Mucosa of stomach (tissue), 1 donor: ENCODE measurements around the gene EBNA1BP2.
"Not testable (repeated sequence)": the region's sequence is repeated elsewhere in the genome, so short reads cannot be mapped to it uniquely, and the experiment has no call there.

Experiments
- H3K27me3 ChIP-seq: one replicate; pipeline ENCODE4 v1.7.0; 2013; ENCODE audit warnings: mild to moderate bottlenecking, low read length; ENCODE audit not compliant: control insufficient read depth, insufficient read depth
- H3K36me3 ChIP-seq: one replicate; pipeline ENCODE4 v1.7.0; 2013; ENCODE audit warnings: low read length; ENCODE audit not compliant: control insufficient read depth, insufficient read depth
- H3K4me1 ChIP-seq: one replicate; pipeline ENCODE4 v1.7.0; 2013; ENCODE audit warnings: mild to moderate bottlenecking, low read length; ENCODE audit not compliant: control insufficient read depth, insufficient read depth
- H3K4me3 ChIP-seq: one replicate; pipeline ENCODE4 v1.7.0; 2013; ENCODE audit warnings: low read length
- H3K9ac ChIP-seq: one replicate; pipeline ENCODE4 v1.7.0; 2013; ENCODE audit warnings: mild to moderate bottlenecking, low read length, moderate library complexity
- H3K9me3 ChIP-seq: one replicate; pipeline ENCODE4 v1.7.0; 2013; ENCODE audit warnings: mild to moderate bottlenecking, low read length, moderate library complexity; ENCODE audit not compliant: control insufficient read depth
- donor health status: Pancreatic carcinoma.

The EBNA1BP2 gene

GRCh38 chr1:43156026-43156425 lies 16.1 kb downstream of the EBNA1BP2 start:
- Histone ChIP-seq H3K36me3 (no peaks in the 10 kb centered on the region), H3K4me1 (no peaks in the 10 kb centered on the region), H3K27me3 (no peaks in the 10 kb centered on the region), H3K4me3 (no peak overlapping the region), H3K9ac (no peak overlapping the region), H3K9me3 (no peaks in the 10 kb centered on the region)

GRCh38 chr1:43153443-43153842 lies 18.6 kb downstream of the EBNA1BP2 start:
- no peaks in the 10 kb centered on the region for H3K4me1 ChIP-seq
- no peaks in the 10 kb centered on the region for H3K9me3 ChIP-seq
- no peak overlapping the region for H3K9ac ChIP-seq
- H3K27me3 ChIP-seq, result peaks cover 15% of the 10 kb centered on the region
- no peaks in the 10 kb centered on the region for H3K36me3 ChIP-seq
- no peak overlapping the region for H3K4me3 ChIP-seq

GRCh38 chr1:43152866-43153265 lies 19.2 kb downstream of the EBNA1BP2 start:
- no peaks in the 10 kb centered on the region for H3K4me1 ChIP-seq
- H3K36me3 ChIP-seq, result no peaks in the 10 kb centered on the region
- H3K9ac ChIP-seq, result no peak overlapping the region
- peaks cover 16% of the 10 kb centered on the region for H3K27me3 ChIP-seq
- no peak overlapping the region for H3K4me3 ChIP-seq
- no peaks in the 10 kb centered on the region for H3K9me3 ChIP-seq

- Histone ChIP-seq H3K9me3 (no peaks in the 10 kb centered on the region), H3K36me3 (no peaks in the 10 kb centered on the region), H3K9ac (no peak overlapping the region), H3K4me3 (no peak overlapping the region), H3K27me3 (peaks cover 22% of the 10 kb centered on the region), H3K4me1 (no peaks in the 10 kb centered on the region)
These were observed 22.2 kb downstream of the EBNA1BP2 start for GRCh38 chr1:43149889-43150288.

GRCh38 chr1:43147625-43148327 lies 24.3 kb downstream of the EBNA1BP2 start:
- peak overlapping the region; percentile 18 for H3K9ac ChIP-seq
- no peaks in the 10 kb centered on the region for H3K36me3 ChIP-seq
- peaks cover 22% of the 10 kb centered on the region for H3K27me3 ChIP-seq
- no peaks in the 10 kb centered on the region for H3K4me1 ChIP-seq
- no peaks in the 10 kb centered on the region for H3K9me3 ChIP-seq
- no peak overlapping the region for H3K4me3 ChIP-seq

- Histone ChIP-seq H3K4me3 (no peak overlapping the region), H3K27me3 (peaks cover 12% of the 10 kb centered on the region), H3K4me1 (no peaks in the 10 kb centered on the region), H3K36me3 (no peaks in the 10 kb centered on the region), H3K9ac (no peak overlapping the region), H3K9me3 (no peaks in the 10 kb centered on the region)
These were observed 27.9 kb downstream of the EBNA1BP2 start for GRCh38 chr1:43144237-43144636.

- no peak overlapping the region for H3K9ac ChIP-seq
- H3K9me3 ChIP-seq, result no peaks in the 10 kb centered on the region
- peaks cover 7% of the 10 kb centered on the region for H3K27me3 ChIP-seq
- no peak overlapping the region for H3K4me3 ChIP-seq
- H3K4me1 ChIP-seq, result no peaks in the 10 kb centered on the region
- no peaks in the 10 kb centered on the region for H3K36me3 ChIP-seq
These were observed 28.6 kb downstream of the EBNA1BP2 start for GRCh38 chr1:43143441-43143888.

- H3K4me1 ChIP-seq, result no peaks in the 10 kb centered on the region
- H3K9me3 ChIP-seq, result no peaks in the 10 kb centered on the region
These were observed 31.5 kb downstream of the EBNA1BP2 start for GRCh38 chr1:43140583-43140982.

GRCh38 chr1:43140010-43140409 lies 32.1 kb downstream of the EBNA1BP2 start:
- Histone ChIP-seq H3K27me3 (peaks cover 4% of the 10 kb centered on the region), H3K4me3 (no peak overlapping the region), H3K36me3 (no peaks in the 10 kb centered on the region), H3K4me1 (no peaks in the 10 kb centered on the region), H3K9me3 (no peaks in the 10 kb centered on the region), H3K9ac (no peak overlapping the region)

More at GRCh38 chr1:43140583-43140982, 31.5 kb downstream of the EBNA1BP2 start:
- H3K4me3 ChIP-seq, result no peak overlapping the region
- H3K36me3 ChIP-seq, result no peaks in the 10 kb centered on the region
- H3K27me3 ChIP-seq, result no peaks in the 10 kb centered on the region
- no peak overlapping the region for H3K9ac ChIP-seq

GRCh38 chr1:43139295-43139694 lies 32.8 kb downstream of the EBNA1BP2 start:
- H3K9ac ChIP-seq, H3K9me3 ChIP-seq, H3K4me1 ChIP-seq, H3K36me3 ChIP-seq, H3K4me3 ChIP-seq, H3K27me3 ChIP-seq: not testable (repeated sequence)

GRCh38 chr1:43137445-43138052 lies 34.5 kb downstream of the EBNA1BP2 start:
- no peaks in the 10 kb centered on the region for H3K4me1 ChIP-seq
- H3K36me3 ChIP-seq, result no peaks in the 10 kb centered on the region
- no peak overlapping the region for H3K9ac ChIP-seq
- no peak overlapping the region for H3K4me3 ChIP-seq
- peaks cover 4% of the 10 kb centered on the region for H3K27me3 ChIP-seq
- H3K9me3 ChIP-seq, result no peaks in the 10 kb centered on the region

GRCh38 chr1:43135857-43136781 lies 36.0 kb downstream of the EBNA1BP2 start:
- H3K9me3 ChIP-seq, result no peaks in the 10 kb centered on the region
- no peaks in the 10 kb centered on the region for H3K36me3 ChIP-seq
- H3K4me3 ChIP-seq, result no peak overlapping the region
- peaks cover 4% of the 10 kb centered on the region for H3K27me3 ChIP-seq
- no peak overlapping the region for H3K9ac ChIP-seq
- H3K4me1 ChIP-seq, result no peaks in the 10 kb centered on the region
